B cell (primary cell): ENCODE measurements around the gene FKBP8. TPM values are rescaled to one million over a fixed set of nuclear protein-coding genes. Genes with fewer than 3 reads are reported as not detected.
A peak's percentile ranks its signal among the peaks of the same experiment; 100 is the strongest.

Source experiments
- ATAC-seq: fragments of 200-7000 bp; cut with Tn5 transposase; one replicate; pipeline ENCODE4 v1.10.0; 2021; ENCODE audit warnings: low read depth, mild to moderate bottlenecking, moderate number of reproducible peaks, moderate library complexity
- CTCF ChIA-PET: fragments of 350-600 bp; sonication (Branson Sonifier 250); formaldehyde crosslinking; loops from one replicate; lab custom pipeline; 2021; ENCODE audit warnings: antibody characterized with exemption, inconsistent platforms; lab: Charles Lee
- POLR2A ChIA-PET: fragments of 350-600 bp; sonication (Branson Sonifier 250); formaldehyde crosslinking; loops from one replicate; lab custom pipeline; 2021; ENCODE audit warnings: antibody characterized with exemption; lab: Charles Lee
- DNase-seq: peaks from one replicate; pipeline ENCODE4 v3.0.0; 2013
- H2AFZ ChIP-seq: 2 replicates; pipeline ENCODE4 v1.6.1; 2012; ENCODE audit warnings: mild to moderate bottlenecking, low read depth, low read length; ENCODE audit not compliant: insufficient read depth, poor library complexity, severe bottlenecking
- H3K27ac ChIP-seq, 2 donors: 1 replicate in 1 of 2; 2 replicates in 1 of 2; pipeline ENCODE4 v1.5.1; 2012 to 2013; ENCODE audit warnings: low read length in 2 of 2, mild to moderate bottlenecking in 2 of 2, moderate library complexity in 1 of 2
- H3K27me3 ChIP-seq, 4 experiments: fragments of 200-600 bp in 1 of 4; sonication (generic) in 1 of 4; replicated peaks in 1 of 4; 1 replicate in 2 of 4; 2 replicates in 2 of 4; pipeline versions ENCODE4 v1.6.1 to v1.7.0; 2013 to 2016; ENCODE audit warnings: low read length in 3 of 4, mild to moderate bottlenecking in 2 of 4, mixed read lengths in 1 of 4, moderate library complexity in 1 of 4; ENCODE audit not compliant: insufficient read depth in 4 of 4, control insufficient read depth in 3 of 4; ENCODE audit errors: control extremely low read depth in 1 of 4
- H3K36me3 ChIP-seq, 2 experiments: replicated peaks in 1 of 2; 1 replicate in 1 of 2; 2 replicates in 1 of 2; pipeline versions ENCODE4 v1.6.1 to v1.7.1; 2013; ENCODE audit warnings: low read length in 1 of 2; ENCODE audit not compliant: insufficient read depth in 2 of 2, control insufficient read depth in 1 of 2; ENCODE audit errors: control extremely low read depth in 1 of 2, extremely low read depth in 1 of 2
- H3K4me1 ChIP-seq, 2 donors: fragments of 200-600 bp in 1 of 2; sonication (generic) in 1 of 2; 1 replicate in 1 of 2; 2 replicates in 1 of 2; pipeline versions ENCODE4 v1.5.1 to v1.6.1; 2013 to 2017; ENCODE audit warnings: low read length in 2 of 2; ENCODE audit not compliant: control insufficient read depth in 2 of 2, insufficient read depth in 2 of 2
- H3K4me2 ChIP-seq: replicated peaks from 2 replicates; pipeline ENCODE3; 2012; ENCODE audit warnings: mild to moderate bottlenecking, low read depth, low read length; ENCODE audit not compliant: poor library complexity, severe bottlenecking
- H3K4me3 ChIP-seq, 5 experiments: fragments of 200-600 bp in 1 of 5; sonication (generic) in 1 of 5; 1 replicate in 3 of 5; 2 replicates in 2 of 5; pipeline versions ENCODE4 v1.5.1 to v1.7.0; 2011 to 2016; ENCODE audit warnings: low read length in 4 of 5, mild to moderate bottlenecking in 4 of 5, low read depth in 2 of 5, control low read depth in 1 of 5, moderate library complexity in 1 of 5; ENCODE audit not compliant: insufficient read depth in 1 of 5; ENCODE audit errors: control extremely low read depth in 1 of 5, extremely low read depth in 1 of 5
- H3K79me2 ChIP-seq: fragments of 200-600 bp; sonication (generic); one replicate; pipeline ENCODE4 v1.6.0; 2016; ENCODE audit warnings: low read length; ENCODE audit not compliant: control insufficient read depth, insufficient read depth
- H3K9ac ChIP-seq: fragments of 200-600 bp; sonication (generic); 2 replicates; pipeline ENCODE4 v1.6.1; 2017; ENCODE audit warnings: mild to moderate bottlenecking, low read length, moderate library complexity
- H3K9me3 ChIP-seq, 3 donors: one replicate each; pipeline versions ENCODE4 v1.6.1 to v1.7.1; 2013; ENCODE audit warnings: low read length in 2 of 3; ENCODE audit not compliant: control insufficient read depth in 2 of 3, insufficient read depth in 1 of 3; ENCODE audit errors: control extremely low read depth in 1 of 3
- H4K20me1 ChIP-seq: 2 replicates; pipeline ENCODE4 v1.6.0; 2012; ENCODE audit warnings: mild to moderate bottlenecking, low read length; ENCODE audit not compliant: insufficient read depth, control insufficient read depth, poor library complexity, severe bottlenecking
- H3K27ac Mint-ChIP-seq: one replicate; pipeline ENCODE4 v1.8.0; 2021; ENCODE audit warnings: mixed read lengths
- H3K27me3 Mint-ChIP-seq: one replicate; pipeline ENCODE4 v1.8.0; 2021; ENCODE audit warnings: mixed read lengths
- H3K4me1 Mint-ChIP-seq: one replicate; pipeline ENCODE4 v1.8.0; 2021; ENCODE audit warnings: mixed read lengths
- H3K4me3 Mint-ChIP-seq: one replicate; pipeline ENCODE4 v1.8.0; 2021; ENCODE audit warnings: mixed read lengths
- H3K9me3 Mint-ChIP-seq: one replicate; pipeline ENCODE4 v1.8.0; 2022; ENCODE audit warnings: mixed read lengths; ENCODE audit not compliant: insufficient read depth
- EZH2 ChIP-seq: IDR thresholded peaks from 2 replicates; pipeline ENCODE4 v1.6.1; 2012; ENCODE audit warnings: borderline replicate concordance, low read depth, mild to moderate bottlenecking, moderate library complexity, low read length; ENCODE audit not compliant: insufficient read depth, poor library complexity, severe bottlenecking
- WGBS: methylation state at CpG from one replicate; pipeline ENCODE4 v1.1.5; 2013; ENCODE audit warnings: missing lambda C conversion rate; ENCODE audit not compliant: insufficient coverage; 5-methylcytosine and 5-hydroxymethylcytosine counted together
- intact Hi-C: fragments of 100-400 bp; cut with micrococcal nuclease; formaldehyde crosslinking; loops from one replicate; pipeline ENCODE4 v1.10.0; 2022
- polyA plus RNA-seq: library from polyadenylated mRNA; depleted of rRNA; stranded (reverse); fragments of >200 nt; gene quantifications from 2 replicates; pipeline ENCODE4 v1.2.3, GENCODE V29; 2012
- total RNA-seq, 2 donors: library from RNA; stranded (reverse); fragments of 120-200 nt in 1 of 2; gene quantifications; 1 replicate in 1 of 2; 2 replicates in 1 of 2; pipeline versions ENCODE4 v1.2.3 to v1.2.4, GENCODE V29; 2013 to 2022
- TF ChIP-seq, protein P1 (sequence below): fragments of 200-600 bp; IDR thresholded peaks from one replicate; pipeline ENCODE4 v1.8.0; 2022; ENCODE audit warnings: antibody characterized with exemption, mild to moderate bottlenecking

Gene FKBP8
- total and polyA plus RNA-seq, 2 donors (not counting 1 experiment from before 2014, with no cell fraction given) = 148 to 163 TPM

DNA sequence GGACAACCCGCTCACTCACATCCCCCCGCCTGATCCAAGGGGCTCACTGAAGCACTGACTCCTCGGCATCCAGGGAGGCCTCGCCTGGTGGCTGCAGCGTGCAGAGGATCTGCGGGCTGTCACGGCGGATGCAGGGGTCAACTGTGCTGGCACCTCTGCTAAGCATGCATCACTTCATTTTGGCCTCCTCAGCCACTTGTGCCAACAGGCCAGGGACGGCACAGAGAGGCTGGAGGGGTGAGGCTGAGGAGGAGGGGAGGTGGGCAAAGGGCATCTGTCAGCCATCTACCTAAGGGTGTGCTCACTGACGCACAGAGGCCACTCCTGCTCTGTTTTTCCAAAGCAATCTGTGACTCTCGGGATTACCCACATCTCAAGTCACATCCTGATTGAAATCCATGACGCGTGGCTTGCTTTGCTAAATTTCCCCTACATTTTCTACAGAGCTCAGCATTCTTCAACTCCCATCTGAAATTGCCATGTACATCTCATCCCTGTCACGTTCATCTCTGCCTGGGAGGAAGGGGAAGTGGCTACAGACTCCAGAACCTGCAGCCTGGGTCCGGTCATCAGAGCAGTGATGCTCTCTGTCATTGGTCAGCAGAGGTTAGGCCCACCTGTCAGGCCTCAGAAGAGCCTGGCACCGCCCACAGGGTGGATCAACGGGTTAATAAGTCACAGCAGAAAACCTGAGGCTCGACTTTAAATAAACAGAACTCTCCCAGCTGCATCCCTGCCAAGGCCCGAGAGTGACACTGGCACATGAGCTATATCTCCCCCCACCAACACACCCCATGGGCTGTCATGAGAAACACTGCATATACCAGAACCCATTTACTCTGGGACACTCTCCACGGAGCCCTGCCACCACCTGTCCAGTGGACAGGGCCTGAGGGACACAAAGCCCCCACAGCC is 39.1 kb downstream of the FKBP8 start:
- Histone ChIP-seq H3K79me2 (peaks cover 100% of the 10 kb centered on the region), H3K27me3 (no peaks in the 10 kb centered on the region), H3K4me3 (no peak overlapping the region), H4K20me1 (peaks cover 100% of the 10 kb centered on the region), H2AFZ (no peak overlapping the region), H3K36me3 (peaks cover 0 to 3% of the 10 kb centered on the region in 2 experiments), H3K9me3 (no peaks in the 10 kb centered on the region), H3K9ac (no peak overlapping the region), H3K4me2 (peak overlapping the region; percentile 47), H3K4me1 (peaks cover 23 to 73% of the 10 kb centered on the region in 2 donors), H3K27ac (no peak overlapping the region)
- DNase-seq = no peak
- no peak for TF ChIP-seq EZH2
- TF ChIP-seq, protein P1, sequence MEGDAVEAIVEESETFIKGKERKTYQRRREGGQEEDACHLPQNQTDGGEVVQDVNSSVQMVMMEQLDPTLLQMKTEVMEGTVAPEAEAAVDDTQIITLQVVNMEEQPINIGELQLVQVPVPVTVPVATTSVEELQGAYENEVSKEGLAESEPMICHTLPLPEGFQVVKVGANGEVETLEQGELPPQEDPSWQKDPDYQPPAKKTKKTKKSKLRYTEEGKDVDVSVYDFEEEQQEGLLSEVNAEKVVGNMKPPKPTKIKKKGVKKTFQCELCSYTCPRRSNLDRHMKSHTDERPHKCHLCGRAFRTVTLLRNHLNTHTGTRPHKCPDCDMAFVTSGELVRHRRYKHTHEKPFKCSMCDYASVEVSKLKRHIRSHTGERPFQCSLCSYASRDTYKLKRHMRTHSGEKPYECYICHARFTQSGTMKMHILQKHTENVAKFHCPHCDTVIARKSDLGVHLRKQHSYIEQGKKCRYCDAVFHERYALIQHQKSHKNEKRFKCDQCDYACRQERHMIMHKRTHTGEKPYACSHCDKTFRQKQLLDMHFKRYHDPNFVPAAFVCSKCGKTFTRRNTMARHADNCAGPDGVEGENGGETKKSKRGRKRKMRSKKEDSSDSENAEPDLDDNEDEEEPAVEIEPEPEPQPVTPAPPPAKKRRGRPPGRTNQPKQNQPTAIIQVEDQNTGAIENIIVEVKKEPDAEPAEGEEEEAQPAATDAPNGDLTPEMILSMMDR = no peak
- Mint-ChIP-seq H3K4me3 (no peak overlapping the region), H3K4me1 (peaks cover 87% of the 10 kb centered on the region), H3K27ac (no peak overlapping the region), H3K27me3 (no peaks in the 10 kb centered on the region), H3K9me3 (no peaks in the 10 kb centered on the region)
- no peak for ATAC-seq
- ChIA-PET POLR2A (interaction anchor here (0.5 kb wide), 1 partner anchor 83 kb away, joined by 9 read pairs; no protein-coding TSS in a partner anchor), CTCF (no interaction called here)
- intact Hi-C loops = no loop called here
- WGBS = 87% methylated on average over 19 of the region's 20 CpGs
